ENCODE results near the gene ST6GALNAC3.

- TF ChIP-seq CTCF (IDR thresholded peaks at IDR 0.05) = no peak
- no peak for TF ChIP-seq POLR2A (IDR thresholded peaks at IDR 0.05)
Measured at GRCh38 chr1:76109404-76109803, 34.9 kb downstream of the ST6GALNAC3 start.

All from heart left ventricle (tissue), 13 donors.